NB4 (cell line): ENCODE measurements around the gene KRTAP10-2.

Source experiments
- POLR2A ChIP-seq: IDR thresholded peaks from 2 replicates; pipeline ENCODE4 v1.6.1; 2011; ENCODE audit warnings: mild to moderate bottlenecking; ENCODE audit not compliant: insufficient read length; ENCODE audit errors: extremely low read depth
- TF ChIP-seq, protein P1 (sequence below): IDR thresholded peaks from one replicate; pipeline ENCODE4 v1.5.1; 2012; ENCODE audit warnings: low read depth, low read length
- TF ChIP-seq, protein P2 (sequence below): IDR thresholded peaks from 2 replicates; pipeline ENCODE4 v1.6.1; 2011; ENCODE audit warnings: low read depth, low read length

DNA sequence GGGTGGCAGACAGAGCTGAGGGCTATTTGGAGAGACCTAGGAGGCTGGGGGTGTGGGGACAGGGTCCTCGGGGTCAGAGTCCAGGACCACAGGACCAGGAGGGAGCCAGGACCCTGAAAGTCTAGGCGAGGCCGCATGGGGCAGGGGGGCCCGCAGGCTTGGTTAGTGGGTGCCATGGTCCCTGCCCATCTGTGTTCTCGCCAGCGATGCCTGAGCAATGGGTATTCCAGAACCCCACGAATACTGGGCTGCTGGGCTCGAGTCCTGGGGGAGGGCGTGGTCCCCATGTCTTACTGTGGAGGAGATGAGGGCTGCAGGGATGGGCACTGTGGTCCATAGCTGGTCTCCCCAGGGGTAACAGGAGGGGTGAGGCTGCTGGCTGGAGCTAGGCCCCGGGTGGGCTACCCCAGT is 39.0 kb upstream of the KRTAP10-2 start:
- TF ChIP-seq POLR2A, result no peak
- TF ChIP-seq, protein P1, sequence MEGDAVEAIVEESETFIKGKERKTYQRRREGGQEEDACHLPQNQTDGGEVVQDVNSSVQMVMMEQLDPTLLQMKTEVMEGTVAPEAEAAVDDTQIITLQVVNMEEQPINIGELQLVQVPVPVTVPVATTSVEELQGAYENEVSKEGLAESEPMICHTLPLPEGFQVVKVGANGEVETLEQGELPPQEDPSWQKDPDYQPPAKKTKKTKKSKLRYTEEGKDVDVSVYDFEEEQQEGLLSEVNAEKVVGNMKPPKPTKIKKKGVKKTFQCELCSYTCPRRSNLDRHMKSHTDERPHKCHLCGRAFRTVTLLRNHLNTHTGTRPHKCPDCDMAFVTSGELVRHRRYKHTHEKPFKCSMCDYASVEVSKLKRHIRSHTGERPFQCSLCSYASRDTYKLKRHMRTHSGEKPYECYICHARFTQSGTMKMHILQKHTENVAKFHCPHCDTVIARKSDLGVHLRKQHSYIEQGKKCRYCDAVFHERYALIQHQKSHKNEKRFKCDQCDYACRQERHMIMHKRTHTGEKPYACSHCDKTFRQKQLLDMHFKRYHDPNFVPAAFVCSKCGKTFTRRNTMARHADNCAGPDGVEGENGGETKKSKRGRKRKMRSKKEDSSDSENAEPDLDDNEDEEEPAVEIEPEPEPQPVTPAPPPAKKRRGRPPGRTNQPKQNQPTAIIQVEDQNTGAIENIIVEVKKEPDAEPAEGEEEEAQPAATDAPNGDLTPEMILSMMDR, result no peak
- TF ChIP-seq, protein P2, sequence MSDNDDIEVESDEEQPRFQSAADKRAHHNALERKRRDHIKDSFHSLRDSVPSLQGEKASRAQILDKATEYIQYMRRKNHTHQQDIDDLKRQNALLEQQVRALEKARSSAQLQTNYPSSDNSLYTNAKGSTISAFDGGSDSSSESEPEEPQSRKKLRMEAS, result no peak
